DND-41 (cell line): ENCODE data around the gene FOSL1.

Source experiments
- CTCF ChIP-seq: IDR thresholded peaks from 2 replicates; pipeline ENCODE4 v1.5.1; 2012; ENCODE audit warnings: borderline replicate concordance, low read length, moderate library complexity, mild to moderate bottlenecking; ENCODE audit not compliant: poor library complexity, severe bottlenecking; ENCODE audit errors: extremely low read depth
- EZH2 ChIP-seq: IDR thresholded peaks from 3 replicates; pipeline ENCODE4 v1.6.1; 2012; ENCODE audit warnings: borderline replicate concordance, low read depth, mild to moderate bottlenecking, moderate library complexity, low read length, inconsistent platforms; ENCODE audit not compliant: severe bottlenecking

GRCh38 chr11:65915821-65916251, 15.6 kb upstream of the FOSL1 start:
- no peak for TF ChIP-seq CTCF
- TF ChIP-seq EZH2 = no peak
